Measurements from ENCODE around the gene PLCG1. TPM values are rescaled to one million over a fixed set of nuclear protein-coding genes. Genes with fewer than 3 reads are reported as not detected.
"Not testable (repeated sequence)": the region's sequence is repeated elsewhere in the genome, so short reads cannot be mapped to it uniquely, and the experiment has no call there.

The PLCG1 gene
- total RNA-seq, 2 donors from 2014 or later: 40.0 to 87.7 TPM

DNA sequence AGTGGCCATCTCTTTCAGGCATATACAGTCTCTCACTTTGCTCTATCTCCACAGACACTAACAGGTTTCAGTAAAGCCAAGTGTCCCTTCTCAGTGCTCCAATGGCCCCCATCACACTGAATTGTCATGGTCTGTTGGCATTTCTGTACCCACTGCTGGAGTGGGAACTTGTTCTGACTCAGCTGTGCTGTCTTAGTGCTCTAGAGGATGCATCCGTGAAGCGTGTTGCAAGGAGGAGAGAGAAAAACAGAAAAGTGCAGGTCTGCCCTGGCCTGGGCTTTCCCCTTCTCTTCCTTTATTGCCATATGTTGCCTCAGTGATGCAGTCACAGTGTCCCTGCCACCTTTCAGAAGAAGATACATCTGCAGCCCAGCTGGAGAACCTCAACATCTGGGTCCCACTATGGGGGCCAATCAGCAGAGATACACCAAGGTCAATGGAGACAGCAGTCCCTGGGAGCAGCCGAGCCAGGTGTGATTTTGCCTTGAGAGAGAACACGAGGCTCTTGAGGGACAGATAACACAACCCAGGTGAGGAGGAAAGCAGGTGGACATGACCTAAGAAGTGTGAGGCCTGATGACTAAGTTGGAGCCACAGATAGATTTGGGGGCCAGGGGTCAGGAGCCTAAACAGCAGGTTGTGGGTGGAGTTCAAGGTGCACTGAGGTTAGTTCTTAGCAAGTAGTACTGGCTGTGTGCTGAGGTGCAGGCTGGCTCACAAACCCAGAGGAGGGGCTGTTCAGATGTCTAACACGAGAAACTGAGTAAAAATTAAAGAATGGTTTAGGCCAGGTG lies 5.6 kb upstream of the PLCG1 start:
- intact Hi-C loops (cut with DNase I): no loop called here
- WGBS, 2 donors: 51 to 78% methylated on average over 5 of the region's 5 CpGs
- H3K36me3 ChIP-seq (replicated peaks in 1 of 2; ENCODE audit: insufficient read depth in 1 of 2, low read depth in 2 of 2): no peaks in the 10 kb centered on the region

DNA sequence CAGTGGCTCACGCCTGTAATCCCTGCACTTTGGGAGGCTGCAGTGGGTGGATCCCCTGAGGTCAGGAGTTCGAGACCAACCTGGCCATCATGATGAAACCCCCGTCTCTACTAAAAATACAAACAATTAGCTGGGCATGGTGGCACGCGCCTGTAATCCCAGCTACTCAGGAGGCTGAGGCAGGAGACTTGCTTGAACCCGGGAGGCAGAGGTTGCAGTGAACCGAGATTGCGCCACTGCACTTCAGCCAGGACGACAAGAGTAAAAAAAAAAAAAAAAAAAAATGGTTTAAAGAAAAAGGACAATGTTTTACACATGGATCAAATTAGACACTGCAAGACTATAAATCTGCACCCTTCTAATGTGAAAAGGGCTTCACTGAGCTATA lies 5.0 kb upstream of the PLCG1 start:
- H3K27me3 ChIP-seq; H3K36me3 ChIP-seq (replicated peaks in 1 of 2; ENCODE audit: insufficient read depth in 1 of 2, low read depth in 2 of 2); H3K27ac ChIP-seq; H3K4me3 ChIP-seq; H3K9me3 ChIP-seq; DNase-seq; intact Hi-C loops (cut with DNase I); ATAC-seq; H3K4me1 ChIP-seq: not testable (repeated sequence)
- WGBS, 2 donors: 76 to 79% methylated on average over 9 of the region's 9 CpGs

More for the DNA sequence above, 5.6 kb upstream of the PLCG1 start:
- TF ChIP-seq POLR2A (IDR thresholded peaks at IDR 0.05): no peak
- Histone ChIP-seq H3K27me3 (no peaks in the 10 kb centered on the region), H3K9me3 (no peaks in the 10 kb centered on the region), H3K4me1 (peaks cover 6% of the 10 kb centered on the region), H3K4me3 (no peak overlapping the region), H3K27ac (no peak overlapping the region)
- DNase-seq (no peak), ATAC-seq (no peak)

- TF ChIP-seq POLR2A (IDR thresholded peaks at IDR 0.05): no peak
- TF ChIP-seq, protein P1, sequence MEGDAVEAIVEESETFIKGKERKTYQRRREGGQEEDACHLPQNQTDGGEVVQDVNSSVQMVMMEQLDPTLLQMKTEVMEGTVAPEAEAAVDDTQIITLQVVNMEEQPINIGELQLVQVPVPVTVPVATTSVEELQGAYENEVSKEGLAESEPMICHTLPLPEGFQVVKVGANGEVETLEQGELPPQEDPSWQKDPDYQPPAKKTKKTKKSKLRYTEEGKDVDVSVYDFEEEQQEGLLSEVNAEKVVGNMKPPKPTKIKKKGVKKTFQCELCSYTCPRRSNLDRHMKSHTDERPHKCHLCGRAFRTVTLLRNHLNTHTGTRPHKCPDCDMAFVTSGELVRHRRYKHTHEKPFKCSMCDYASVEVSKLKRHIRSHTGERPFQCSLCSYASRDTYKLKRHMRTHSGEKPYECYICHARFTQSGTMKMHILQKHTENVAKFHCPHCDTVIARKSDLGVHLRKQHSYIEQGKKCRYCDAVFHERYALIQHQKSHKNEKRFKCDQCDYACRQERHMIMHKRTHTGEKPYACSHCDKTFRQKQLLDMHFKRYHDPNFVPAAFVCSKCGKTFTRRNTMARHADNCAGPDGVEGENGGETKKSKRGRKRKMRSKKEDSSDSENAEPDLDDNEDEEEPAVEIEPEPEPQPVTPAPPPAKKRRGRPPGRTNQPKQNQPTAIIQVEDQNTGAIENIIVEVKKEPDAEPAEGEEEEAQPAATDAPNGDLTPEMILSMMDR (IDR thresholded peaks at IDR 0.05): no peak
- peaks cover 17% of the 10 kb centered on the region for H3K4me1 ChIP-seq
- H3K4me3 ChIP-seq: no peak overlapping the region
- intact Hi-C loops (cut with DNase I): no loop called here
- DNase-seq: no peak
- no peak overlapping the region for H3K27ac ChIP-seq
- 78 to 87% methylated on average over 5 to 7 of the region's 7 CpGs for whole genome bisulfite sequencing, 2 donors
- H3K36me3 ChIP-seq (replicated peaks in 1 of 2; ENCODE audit: insufficient read depth in 1 of 2, low read depth in 2 of 2): no peaks in the 10 kb centered on the region
- no peak for ATAC-seq
- no peaks in the 10 kb centered on the region for H3K27me3 ChIP-seq
- no peaks in the 10 kb centered on the region for H3K9me3 ChIP-seq
These were observed 3.5 kb upstream of the PLCG1 start for GRCh38 chr20:41133709-41134361.

DNA sequence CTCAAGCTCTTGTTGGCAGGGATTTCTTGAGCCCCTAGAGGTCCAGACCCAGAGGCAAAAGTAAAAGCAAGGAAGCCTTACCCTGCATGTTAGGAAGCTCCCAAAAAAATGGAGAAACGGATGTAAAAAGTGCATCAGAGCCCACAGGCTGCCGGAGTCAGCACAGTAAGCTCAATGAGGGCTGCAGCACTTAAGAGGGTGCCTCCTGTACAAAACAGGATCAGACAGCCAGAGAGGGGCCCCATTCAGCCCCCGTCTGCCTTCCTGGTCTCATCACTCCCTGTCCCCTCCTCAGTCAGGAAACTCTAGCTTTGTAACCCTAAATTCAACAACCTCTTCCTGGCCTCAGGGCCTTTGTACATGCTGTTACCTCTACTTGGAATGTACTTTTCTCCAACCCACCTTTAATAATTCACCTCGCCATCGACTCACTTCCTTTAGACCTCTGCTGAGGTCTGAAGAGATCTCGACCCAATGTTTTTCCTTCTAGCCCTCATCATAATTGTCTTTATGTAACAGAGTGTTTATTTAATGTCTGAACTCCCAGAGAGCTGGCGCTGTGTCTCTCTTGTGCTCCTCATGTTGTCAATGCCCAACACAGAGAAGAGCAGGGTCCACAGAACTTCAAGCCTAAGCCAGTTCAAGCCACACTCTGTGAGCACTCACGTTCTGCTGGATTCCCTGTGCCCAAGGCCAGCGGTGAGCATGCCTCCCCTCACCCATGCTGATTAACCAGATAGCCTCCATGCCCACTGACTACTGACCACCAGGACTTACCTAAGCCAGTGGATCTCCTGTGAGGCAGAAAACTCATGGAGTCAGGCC lies 2.8 kb upstream of the PLCG1 start:
- ATAC-seq: no peak
- Histone ChIP-seq H3K4me1 (peaks cover 24% of the 10 kb centered on the region), H3K36me3 (replicated peaks in 1 of 2; ENCODE audit: insufficient read depth in 1 of 2, low read depth in 2 of 2) (no peaks in the 10 kb centered on the region), H3K4me3 (no peak overlapping the region), H3K9me3 (no peaks in the 10 kb centered on the region), H3K27ac (no peak overlapping the region), H3K27me3 (no peaks in the 10 kb centered on the region)
- no peak for TF ChIP-seq POLR2A (IDR thresholded peaks at IDR 0.05)
- DNase-seq: no peak
- intact Hi-C loops (cut with DNase I): no loop called here
- WGBS, 2 donors: 59 to 73% methylated on average over 9 of the region's 9 CpGs

DNA sequence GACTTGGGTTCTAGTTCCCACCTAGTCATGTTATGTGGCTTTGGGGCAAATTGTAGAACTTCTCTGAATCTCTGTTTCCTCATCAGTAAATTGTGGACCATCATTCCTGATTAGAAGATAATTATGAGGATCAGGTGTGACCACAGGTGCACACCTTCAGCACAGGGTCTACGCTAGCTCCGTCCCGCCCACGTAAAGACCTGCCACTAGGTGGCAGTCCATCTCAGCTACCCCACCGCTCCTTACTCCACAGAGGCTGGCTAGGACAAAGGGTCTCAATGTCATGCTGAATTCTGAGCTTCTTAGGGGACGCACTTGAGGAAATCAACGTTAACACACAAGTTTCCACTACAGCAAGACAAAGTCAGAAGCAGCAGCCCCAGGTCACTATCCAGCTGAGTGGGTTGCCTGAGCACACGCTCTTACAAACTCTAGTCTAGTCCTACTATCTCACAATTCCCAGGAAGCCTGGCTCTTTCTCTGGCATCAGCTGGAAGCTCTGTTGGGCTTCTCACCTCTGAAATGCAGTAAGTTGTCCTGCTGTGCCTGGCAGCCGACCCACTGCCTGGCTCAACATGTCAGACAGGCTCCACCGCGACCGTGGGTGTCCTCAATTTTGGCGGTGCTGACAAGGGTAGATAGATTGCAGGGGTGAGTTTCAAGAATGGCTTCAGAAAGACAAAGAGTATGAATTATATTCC lies 2.0 kb upstream of the PLCG1 start:
- peaks cover 25% of the 10 kb centered on the region for H3K4me1 ChIP-seq
- intact Hi-C loops (cut with DNase I): no loop called here
- no peak overlapping the region for H3K27ac ChIP-seq
- TF ChIP-seq POLR2A (IDR thresholded peaks at IDR 0.05): no peak
- TF ChIP-seq, protein P1 (IDR thresholded peaks at IDR 0.05): peak; percentile 58 to 79 (median 71)
- H3K27me3 ChIP-seq: no peaks in the 10 kb centered on the region
- no peak overlapping the region for H3K4me3 ChIP-seq
- DNase-seq: peak; percentile 52 to 66 (median 58)
- WGBS, 2 donors: 45 to 58% methylated on average over 11 to 13 of the region's 13 CpGs
- no peaks in the 10 kb centered on the region for H3K36me3 ChIP-seq (replicated peaks in 1 of 2; ENCODE audit: insufficient read depth in 1 of 2, low read depth in 2 of 2)
- H3K9me3 ChIP-seq: no peaks in the 10 kb centered on the region
- ATAC-seq: no peak

All from body of pancreas (tissue), 4 donors.